NCI-H748 treated with DMSO at 0.1 percent for 48 hours (cell line): ENCODE data around the gene GALNT2.

Experiments
- DNase-seq: peaks from one replicate; lab custom pipeline; 2025; lab: John Stamatoyannopoulos, UW

The GALNT2 gene

GRCh38 chr1:230072296-230072695 is 5.3 kb downstream of the GALNT2 start:
- no peak for DNase-seq

- DNase-seq: no peak
Observed at GRCh38 chr1:230072866-230073265, 5.8 kb downstream of the GALNT2 start.

- DNase-seq: no peak
Observed at GRCh38 chr1:230073371-230074035, 6.5 kb downstream of the GALNT2 start.

- no peak for DNase-seq
Observed at GRCh38 chr1:230074270-230074669, 7.2 kb downstream of the GALNT2 start.

GRCh38 chr1:230074762-230075161 is 7.7 kb downstream of the GALNT2 start:
- DNase-seq: no peak

- DNase-seq: no peak
Observed at GRCh38 chr1:230076121-230076520, 9.1 kb downstream of the GALNT2 start.

GRCh38 chr1:230077011-230077410 is 10.0 kb downstream of the GALNT2 start:
- DNase-seq: no peak

GRCh38 chr1:230077436-230078213 is 10.6 kb downstream of the GALNT2 start:
- no peak for DNase-seq

- no peak for DNase-seq
Observed at GRCh38 chr1:230079199-230080024, 12.4 kb downstream of the GALNT2 start.

GRCh38 chr1:230080822-230081221 is 13.8 kb downstream of the GALNT2 start:
- DNase-seq: no peak

GRCh38 chr1:230081751-230082150 is 14.7 kb downstream of the GALNT2 start:
- DNase-seq: no peak

- DNase-seq: no peak
Observed at GRCh38 chr1:230082211-230082610, 15.2 kb downstream of the GALNT2 start.

- no peak for DNase-seq
Observed at GRCh38 chr1:230083053-230083452, 16.0 kb downstream of the GALNT2 start.

GRCh38 chr1:230083746-230084407 is 16.8 kb downstream of the GALNT2 start:
- no peak for DNase-seq

GRCh38 chr1:230084408-230085177 is 17.6 kb downstream of the GALNT2 start:
- no peak for DNase-seq

- no peak for DNase-seq
Observed at GRCh38 chr1:230085178-230085515, 18.1 kb downstream of the GALNT2 start.

- DNase-seq: no peak
Observed at GRCh38 chr1:230086151-230086550, 19.1 kb downstream of the GALNT2 start.

GRCh38 chr1:230087028-230087716 is 20.1 kb downstream of the GALNT2 start:
- DNase-seq: no peak

GRCh38 chr1:230087717-230088105 is 20.7 kb downstream of the GALNT2 start:
- no peak for DNase-seq

- no peak for DNase-seq
Observed at GRCh38 chr1:230090194-230090711, 23.2 kb downstream of the GALNT2 start.
